CD4-positive, alpha-beta T cell treated with Interleukin-12 subunit alpha and Interleukin-12 subunit beta, for 1 hour (primary cell): ENCODE results near the gene CDK17.
"Not testable (repeated sequence)": the region's sequence is repeated elsewhere in the genome, so short reads cannot be mapped to it uniquely, and the experiment has no call there.

Source experiments
- DNase-seq: peaks from one replicate; pipeline ENCODE4 v3.0.0-alpha.2; 2020

CDK17 gene

GRCh38 chr12:96399919-96400630 lies at the start of gene CDK17:
TSS of gene CDK17 (minus strand) at chr12:96400439. CDS start at chr12:96334836, 65,603 bp downstream.
- DNase-seq, result peak; percentile 95

- no peak for DNase-seq
Observed at GRCh38 chr12:96448300-96448699, 48.1 kb upstream of the CDK17 start.

GRCh38 chr12:96447256-96447655 lies 47.0 kb upstream of the CDK17 start:
- DNase-seq, result no peak

GRCh38 chr12:96445691-96446583 lies 45.7 kb upstream of the CDK17 start:
- DNase-seq, result peak; percentile 90

- DNase-seq, result no peak
Observed at GRCh38 chr12:96444399-96444798, 44.2 kb upstream of the CDK17 start.

- no peak for DNase-seq
Observed at GRCh38 chr12:96442906-96443305, 42.7 kb upstream of the CDK17 start.

- DNase-seq, result peak; percentile 51
Observed at GRCh38 chr12:96441816-96442215, 41.6 kb upstream of the CDK17 start.

- no peak for DNase-seq
Observed at GRCh38 chr12:96438330-96438729, 38.1 kb upstream of the CDK17 start.

GRCh38 chr12:96437171-96437445 lies 36.9 kb upstream of the CDK17 start:
- no peak for DNase-seq

GRCh38 chr12:96436366-96437170 lies 36.3 kb upstream of the CDK17 start:
- no peak for DNase-seq

GRCh38 chr12:96434107-96434506 lies 33.9 kb upstream of the CDK17 start:
- peak; percentile 84 for DNase-seq

GRCh38 chr12:96432496-96433321 lies 32.5 kb upstream of the CDK17 start:
- DNase-seq, result not testable (repeated sequence)

GRCh38 chr12:96431067-96431466 lies 30.8 kb upstream of the CDK17 start:
- DNase-seq, result no peak

GRCh38 chr12:96427269-96427729 lies 27.1 kb upstream of the CDK17 start:
- DNase-seq, result no peak

GRCh38 chr12:96425951-96426350 lies 25.7 kb upstream of the CDK17 start:
- DNase-seq, result no peak

GRCh38 chr12:96425321-96425720 lies 25.1 kb upstream of the CDK17 start:
- no peak for DNase-seq

- no peak for DNase-seq
Observed at GRCh38 chr12:96424601-96425000, 24.4 kb upstream of the CDK17 start.

- no peak for DNase-seq
Observed at GRCh38 chr12:96422192-96422591, 22.0 kb upstream of the CDK17 start.

GRCh38 chr12:96421014-96421413 lies 20.8 kb upstream of the CDK17 start:
- DNase-seq, result peak; percentile 51

- DNase-seq, result no peak
Observed at GRCh38 chr12:96420277-96420835, 20.1 kb upstream of the CDK17 start.

GRCh38 chr12:96419576-96420276 lies 19.5 kb upstream of the CDK17 start:
- no peak for DNase-seq
